ENCODE measurements around the gene AADACL4. TPM values are rescaled to one million over a fixed set of nuclear protein-coding genes. Genes with fewer than 3 reads are reported as not detected.
A peak's percentile ranks its signal among the peaks of the same experiment; 100 is the strongest.

Gene AADACL4
- total RNA-seq, 4 donors from 2014 or later: not detected

- no peaks in the 10 kb centered on the region for H3K36me3 ChIP-seq
- peak overlapping the region in 1 of 4 donors; percentile 23 for H3K27ac ChIP-seq
- peaks cover 5% of the 10 kb centered on the region for H3K27me3 ChIP-seq
- no peak for ATAC-seq
- H3K9me3 ChIP-seq: peaks cover 0 to 8% (median 0%) of the 10 kb centered on the region in 3 donors
- peaks cover 0 to 6% (median 0%) of the 10 kb centered on the region in 3 donors for H3K4me1 ChIP-seq
- no peak overlapping the region for H3K4me3 ChIP-seq
- no peak for TF ChIP-seq POLR2A (IDR thresholded peaks at IDR 0.05)
- no peak for TF ChIP-seq EP300 (IDR thresholded peaks at IDR 0.05)
- no peak for TF ChIP-seq POLR2AphosphoS5 (IDR thresholded peaks at IDR 0.05)
- TF ChIP-seq, protein P1, sequence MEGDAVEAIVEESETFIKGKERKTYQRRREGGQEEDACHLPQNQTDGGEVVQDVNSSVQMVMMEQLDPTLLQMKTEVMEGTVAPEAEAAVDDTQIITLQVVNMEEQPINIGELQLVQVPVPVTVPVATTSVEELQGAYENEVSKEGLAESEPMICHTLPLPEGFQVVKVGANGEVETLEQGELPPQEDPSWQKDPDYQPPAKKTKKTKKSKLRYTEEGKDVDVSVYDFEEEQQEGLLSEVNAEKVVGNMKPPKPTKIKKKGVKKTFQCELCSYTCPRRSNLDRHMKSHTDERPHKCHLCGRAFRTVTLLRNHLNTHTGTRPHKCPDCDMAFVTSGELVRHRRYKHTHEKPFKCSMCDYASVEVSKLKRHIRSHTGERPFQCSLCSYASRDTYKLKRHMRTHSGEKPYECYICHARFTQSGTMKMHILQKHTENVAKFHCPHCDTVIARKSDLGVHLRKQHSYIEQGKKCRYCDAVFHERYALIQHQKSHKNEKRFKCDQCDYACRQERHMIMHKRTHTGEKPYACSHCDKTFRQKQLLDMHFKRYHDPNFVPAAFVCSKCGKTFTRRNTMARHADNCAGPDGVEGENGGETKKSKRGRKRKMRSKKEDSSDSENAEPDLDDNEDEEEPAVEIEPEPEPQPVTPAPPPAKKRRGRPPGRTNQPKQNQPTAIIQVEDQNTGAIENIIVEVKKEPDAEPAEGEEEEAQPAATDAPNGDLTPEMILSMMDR (IDR thresholded peaks at IDR 0.05): no peak
- 79 to 88% methylated on average over 11 to 13 of the region's 18 CpGs for WGBS, 2 donors (ENCODE audit: low coverage in 1 of 2)
Observed at GRCh38 chr1:12634696-12635202, 9.1 kb upstream of the AADACL4 start.

DNA sequence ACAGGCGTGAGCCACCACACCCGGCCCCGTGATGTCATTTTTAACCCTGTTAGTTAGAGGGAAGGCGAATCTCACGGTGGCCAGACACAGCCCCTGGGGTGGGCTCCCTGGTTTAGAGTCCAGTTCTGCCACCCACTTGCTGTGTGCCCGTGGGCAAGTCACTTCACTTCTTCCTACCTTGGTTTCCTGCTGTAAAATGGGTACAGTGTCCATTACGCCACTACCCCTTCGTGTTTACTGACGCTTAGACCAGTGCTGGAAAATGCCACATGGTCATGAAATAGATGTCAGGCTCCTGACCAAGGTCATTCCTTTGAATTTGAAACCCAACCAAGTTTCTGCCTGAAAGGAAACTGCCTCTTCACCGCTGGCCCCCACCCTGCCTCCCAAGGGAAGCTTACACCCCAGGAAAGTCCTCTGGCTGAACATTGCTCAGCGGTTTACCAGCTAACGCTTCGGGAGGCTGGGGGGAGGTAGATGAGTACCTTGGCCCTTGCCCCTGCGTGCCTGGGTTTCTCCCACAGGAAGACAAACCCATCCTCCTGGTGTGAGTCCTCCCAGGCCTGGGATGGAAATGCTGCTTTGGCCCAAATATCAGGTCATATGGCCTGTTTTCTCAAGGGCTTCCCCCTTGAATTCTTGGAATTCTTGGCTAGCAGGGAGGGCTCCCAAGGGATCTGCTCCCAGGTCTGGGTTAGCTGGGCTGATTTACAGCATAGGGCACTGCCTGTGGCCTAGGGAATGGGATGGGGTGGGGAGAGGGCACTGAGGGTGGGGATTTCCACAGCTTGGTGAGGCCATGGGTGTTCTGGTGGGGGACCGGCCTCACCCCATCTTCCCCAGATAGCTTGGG, 7.6 kb upstream of the AADACL4 start:
- Histone ChIP-seq H3K27me3 (peaks cover 5% of the 10 kb centered on the region), H3K9me3 (peaks cover 0 to 24% (median 0%) of the 10 kb centered on the region in 3 donors), H3K4me3 (no peak overlapping the region), H3K27ac (peak overlapping the region in 2 of 4 donors; percentile 30 to 46), H3K4me1 (peaks cover 0 to 6% (median 0%) of the 10 kb centered on the region in 3 donors), H3K36me3 (no peaks in the 10 kb centered on the region)
- 81 to 83% methylated on average over 6 of the region's 15 CpGs for WGBS, 2 donors (ENCODE audit: low coverage in 1 of 2)
- TF ChIP-seq, protein P1 (IDR thresholded peaks at IDR 0.05): no peak
- TF ChIP-seq EP300 (IDR thresholded peaks at IDR 0.05): no peak
- TF ChIP-seq POLR2AphosphoS5 (IDR thresholded peaks at IDR 0.05): no peak
- TF ChIP-seq POLR2A (IDR thresholded peaks at IDR 0.05): no peak
- peak; percentile 80 for ATAC-seq

GRCh38 chr1:12637693-12638092, 6.2 kb upstream of the AADACL4 start:
- no peaks in the 10 kb centered on the region for H3K27me3 ChIP-seq
- H3K27ac ChIP-seq: no peak overlapping the region
- H3K4me1 ChIP-seq: peaks cover 0 to 6% (median 0%) of the 10 kb centered on the region in 3 donors
- H3K9me3 ChIP-seq: peaks cover 0 to 24% (median 0%) of the 10 kb centered on the region in 3 donors
- no peak for ATAC-seq
- H3K36me3 ChIP-seq: no peaks in the 10 kb centered on the region
- TF ChIP-seq POLR2AphosphoS5 (IDR thresholded peaks at IDR 0.05) (no peak), EP300 (IDR thresholded peaks at IDR 0.05) (no peak), POLR2A (IDR thresholded peaks at IDR 0.05) (no peak)
- TF ChIP-seq, protein P1 (IDR thresholded peaks at IDR 0.05): no peak
- H3K4me3 ChIP-seq: no peak overlapping the region
- WGBS, 2 donors (ENCODE audit: low coverage in 1 of 2): 74 to 80% methylated on average over 1 to 3 of the region's 8 CpGs

GRCh38 chr1:12640237-12640957, 3.5 kb upstream of the AADACL4 start:
- ATAC-seq: no peak
- H3K36me3 ChIP-seq: no peaks in the 10 kb centered on the region
- TF ChIP-seq EP300 (IDR thresholded peaks at IDR 0.05) (no peak), POLR2A (IDR thresholded peaks at IDR 0.05) (no peak), POLR2AphosphoS5 (IDR thresholded peaks at IDR 0.05) (no peak)
- TF ChIP-seq, protein P1 (IDR thresholded peaks at IDR 0.05): no peak
- H3K4me1 ChIP-seq: peaks cover 0 to 6% (median 0%) of the 10 kb centered on the region in 3 donors
- H3K9me3 ChIP-seq: peaks cover 0 to 24% (median 0%) of the 10 kb centered on the region in 3 donors
- H3K27me3 ChIP-seq: no peaks in the 10 kb centered on the region
- no peak overlapping the region for H3K27ac ChIP-seq
- WGBS, 2 donors (ENCODE audit: low coverage in 1 of 2): 85 to 92% methylated on average over 7 of the region's 7 CpGs
- no peak overlapping the region for H3K4me3 ChIP-seq

Measured in gastroesophageal sphincter (tissue), 4 donors.